ENCODE measurements around the gene NOTUM. TPM values are rescaled to one million over a fixed set of nuclear protein-coding genes. Genes with fewer than 3 reads are reported as not detected.

Gene NOTUM
- polyA plus RNA-seq, 2 of the 4 experiments (the other 2 are of a cell fraction) = 0.06 to 0.92 TPM

DNA sequence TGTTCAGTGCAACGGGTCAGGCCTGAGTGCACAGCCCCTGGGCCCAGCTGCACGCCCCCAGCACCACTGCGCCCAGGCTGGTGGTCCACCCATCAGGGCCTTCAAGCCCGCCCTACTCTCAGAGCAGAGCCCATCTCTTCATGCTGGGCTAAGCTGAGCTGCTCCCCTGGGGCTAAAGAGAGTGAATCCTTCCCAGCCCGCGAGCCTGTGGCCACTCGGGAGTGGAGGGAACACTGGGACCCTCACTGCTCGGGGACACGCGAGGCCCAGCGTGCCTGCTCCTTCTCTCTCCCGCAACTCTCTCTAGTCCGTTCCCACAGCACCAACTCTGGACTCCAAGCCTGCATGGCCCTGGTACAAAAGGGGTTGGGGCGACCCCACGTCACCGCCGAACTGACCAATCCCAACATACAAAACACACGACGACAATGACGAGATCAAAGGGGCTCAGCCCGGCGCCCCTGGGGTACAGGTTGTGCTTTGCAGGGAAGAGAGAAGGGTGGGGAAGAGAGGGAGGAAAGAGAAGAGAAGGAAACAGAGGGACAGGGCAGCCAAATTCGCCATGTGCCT, 38.9 kb downstream of the NOTUM start:
- no peak for DNase-seq (ENCODE audit: low read depth in 1 of 2, low spot score in 1 of 2)
- Histone ChIP-seq H3K4me3 (peak overlapping the region; percentile 57), H3K4me2 (peak overlapping the region; percentile 96), H3K9me3 (no peaks in the 10 kb centered on the region), H3K4me1 (peaks cover 77% of the 10 kb centered on the region), H3K27ac (peak overlapping the region; percentile 96 to 98)
- WGBS (ENCODE audit: missing lambda C conversion rate) = 91% methylated on average over 23 of the region's 23 CpGs
- ATAC-seq = no peak
- CTCF ChIA-PET = interaction anchor here (1.0 to 12.8 kb wide), 8 partner anchors 10 to 188 kb away, joined by 3 to 99 read pairs (median 22); partner anchors contain the start of genes ARHGDIA, CENPX, LRRC45 and NOTUM
- no peak for FAIRE-seq
- TF ChIP-seq TFCP2L1 (CRISPR knock-in tag; IDR thresholded peaks at IDR 0.05) (0 out of 2 replicates have a peak, but pooled peaks have one; percentile 51), MYC (IDR thresholded peaks at IDR 0.05; ENCODE audit: borderline replicate concordance, low read length) (no peak)
- POLR2A ChIA-PET = interaction anchor here (1.1 kb wide), 2 partner anchors 56 to 89 kb away, joined by 3 read pairs; partner anchors contain the start of gene MCRIP1

DNA sequence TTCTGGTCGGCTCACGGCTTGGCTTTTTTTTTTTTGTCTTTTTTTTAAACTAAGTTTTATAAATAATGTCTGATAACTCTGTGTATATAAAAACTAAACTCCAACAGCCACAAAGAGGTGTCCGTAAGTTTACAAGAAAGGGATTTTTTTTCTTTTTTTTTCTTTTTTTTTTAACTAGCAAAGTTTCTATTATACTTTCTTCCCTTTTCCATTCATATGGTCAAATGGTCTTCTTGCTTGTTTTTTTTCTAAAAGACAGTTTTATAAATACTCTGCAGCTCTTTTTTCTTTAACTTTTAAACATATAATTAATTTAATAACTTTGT, 39.5 kb downstream of the NOTUM start:
- POLR2A ChIA-PET = no interaction called here
- Histone ChIP-seq H3K4me1 (peaks cover 83% of the 10 kb centered on the region), H3K9me3 (no peaks in the 10 kb centered on the region), H3K4me3 (no peak overlapping the region), H3K27ac (no peak overlapping the region; a peak in 1 of 6 replicates), H3K4me2 (peak overlapping the region; percentile 96)
- ATAC-seq = no peak
- CTCF ChIA-PET = interaction anchor here (2.2 kb wide), 1 partner anchor 38 kb away, joined by 8 read pairs; no protein-coding TSS in a partner anchor
- 95% methylated on average over 3 of the region's 3 CpGs for WGBS (ENCODE audit: missing lambda C conversion rate)
- FAIRE-seq = no peak
- no peak for DNase-seq (ENCODE audit: low read depth in 1 of 2, low spot score in 1 of 2)
- TF ChIP-seq, protein P1, sequence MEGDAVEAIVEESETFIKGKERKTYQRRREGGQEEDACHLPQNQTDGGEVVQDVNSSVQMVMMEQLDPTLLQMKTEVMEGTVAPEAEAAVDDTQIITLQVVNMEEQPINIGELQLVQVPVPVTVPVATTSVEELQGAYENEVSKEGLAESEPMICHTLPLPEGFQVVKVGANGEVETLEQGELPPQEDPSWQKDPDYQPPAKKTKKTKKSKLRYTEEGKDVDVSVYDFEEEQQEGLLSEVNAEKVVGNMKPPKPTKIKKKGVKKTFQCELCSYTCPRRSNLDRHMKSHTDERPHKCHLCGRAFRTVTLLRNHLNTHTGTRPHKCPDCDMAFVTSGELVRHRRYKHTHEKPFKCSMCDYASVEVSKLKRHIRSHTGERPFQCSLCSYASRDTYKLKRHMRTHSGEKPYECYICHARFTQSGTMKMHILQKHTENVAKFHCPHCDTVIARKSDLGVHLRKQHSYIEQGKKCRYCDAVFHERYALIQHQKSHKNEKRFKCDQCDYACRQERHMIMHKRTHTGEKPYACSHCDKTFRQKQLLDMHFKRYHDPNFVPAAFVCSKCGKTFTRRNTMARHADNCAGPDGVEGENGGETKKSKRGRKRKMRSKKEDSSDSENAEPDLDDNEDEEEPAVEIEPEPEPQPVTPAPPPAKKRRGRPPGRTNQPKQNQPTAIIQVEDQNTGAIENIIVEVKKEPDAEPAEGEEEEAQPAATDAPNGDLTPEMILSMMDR (IDR thresholded peaks at IDR 0.05) = no peak
- TF ChIP-seq POLR2A (IDR thresholded peaks at IDR 0.05; ENCODE audit: low read length) (no peak), SMC3 (IDR thresholded peaks at IDR 0.05) (no peak), HOXB13 (CRISPR knock-in tag; IDR thresholded peaks at IDR 0.05; ENCODE audit: low read depth) (no peak), JUN (IDR thresholded peaks at IDR 0.05) (no peak), KDM5A (IDR thresholded peaks at IDR 0.05) (no peak), CHD2 (IDR thresholded peaks at IDR 0.05; ENCODE audit: low read length, partially characterized antibody) (no peak), TFCP2L1 (CRISPR knock-in tag; IDR thresholded peaks at IDR 0.05) (no peak)

DNA sequence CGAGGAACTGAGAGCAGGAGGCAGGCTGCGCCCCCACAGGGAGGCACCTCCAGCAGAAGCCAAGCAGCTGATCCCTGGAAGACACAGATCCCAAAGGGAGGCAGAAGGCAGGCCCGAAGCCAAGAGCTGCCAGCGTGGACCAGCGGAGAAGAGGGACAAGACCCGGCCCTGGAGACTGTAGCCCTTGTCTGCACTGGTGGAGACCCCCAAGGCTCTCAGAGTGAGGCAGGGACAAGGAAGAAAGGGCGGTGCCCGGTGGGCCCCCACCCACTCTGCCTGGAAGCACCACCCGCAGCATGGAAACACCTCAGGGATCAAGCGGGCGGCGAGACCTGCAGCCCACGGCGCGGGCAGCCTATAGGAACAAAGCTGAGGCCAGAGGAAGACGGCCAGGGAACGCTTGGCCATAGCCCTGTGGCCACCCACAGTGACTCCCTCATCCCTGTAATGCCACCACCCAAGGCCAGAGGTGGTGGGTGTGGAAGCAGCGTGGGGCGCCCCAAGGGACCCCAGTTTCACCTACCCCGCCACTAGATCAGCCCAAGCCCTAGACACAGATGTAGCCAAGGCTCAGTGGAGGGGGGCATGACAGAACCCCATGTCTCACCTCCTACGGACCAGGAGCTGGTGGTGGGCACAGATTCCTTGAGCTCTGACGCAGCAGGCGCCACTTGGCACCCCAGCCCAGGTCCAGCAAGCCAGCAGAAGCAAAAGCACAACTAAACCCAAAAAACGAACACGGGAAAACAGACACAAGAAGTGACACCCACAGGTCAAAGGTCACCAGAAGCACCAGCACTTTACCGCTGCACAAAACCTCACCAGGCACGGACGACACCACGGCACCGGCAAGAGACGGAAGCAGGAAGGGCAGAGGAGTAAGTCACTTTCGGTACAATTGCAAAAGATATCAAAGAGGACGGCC, 40.1 kb downstream of the NOTUM start:
- peak overlapping the region; percentile 96 for H3K4me2 ChIP-seq
- FAIRE-seq (no peak), ATAC-seq (no peak), DNase-seq (ENCODE audit: low read depth in 1 of 2, low spot score in 1 of 2) (no peak)
- no peak for TF ChIP-seq CHD4 (IDR thresholded peaks at IDR 0.05; ENCODE audit: borderline replicate concordance)
- no peak for TF ChIP-seq ZFP36 (IDR thresholded peaks at IDR 0.05; ENCODE audit: borderline replicate concordance, partially characterized antibody)
- TF ChIP-seq ESRRA (IDR thresholded peaks at IDR 0.05; ENCODE audit: borderline replicate concordance, low read length) = no peak
- TF ChIP-seq BHLHE40 (IDR thresholded peaks at IDR 0.05; ENCODE audit: low read depth, low read length) = no peak
- no peak for TF ChIP-seq RNF2 (IDR thresholded peaks at IDR 0.05; ENCODE audit: borderline replicate concordance, low read depth)
- no peak for TF ChIP-seq FOXS1 (CRISPR knock-in tag; IDR thresholded peaks at IDR 0.05)
- no peak for TF ChIP-seq FOSB (CRISPR knock-in tag; IDR thresholded peaks at IDR 0.05)
- no peak for TF ChIP-seq EP300 (IDR thresholded peaks at IDR 0.05)
- TF ChIP-seq FOSL2 (IDR thresholded peaks at IDR 0.05) = no peak
- TF ChIP-seq FOSL2 (CRISPR knock-in tag; IDR thresholded peaks at IDR 0.05) = no peak
- TF ChIP-seq KDM1A (IDR thresholded peaks at IDR 0.05; ENCODE audit: low read depth) = no peak
- no peak for TF ChIP-seq MYC (IDR thresholded peaks at IDR 0.05; ENCODE audit: borderline replicate concordance, low read length)
- TF ChIP-seq, protein P1 (IDR thresholded peaks at IDR 0.05) = no peak
- TF ChIP-seq, protein P2, sequence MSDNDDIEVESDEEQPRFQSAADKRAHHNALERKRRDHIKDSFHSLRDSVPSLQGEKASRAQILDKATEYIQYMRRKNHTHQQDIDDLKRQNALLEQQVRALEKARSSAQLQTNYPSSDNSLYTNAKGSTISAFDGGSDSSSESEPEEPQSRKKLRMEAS (IDR thresholded peaks at IDR 0.05) = no peak
- TF ChIP-seq SREBF2 (IDR thresholded peaks at IDR 0.05) = no peak
- no peak for TF ChIP-seq GATA3 (IDR thresholded peaks at IDR 0.05; ENCODE audit: borderline replicate concordance)
- no peak for TF ChIP-seq TFCP2L1 (CRISPR knock-in tag; IDR thresholded peaks at IDR 0.05)
- TF ChIP-seq CEBPB (IDR thresholded peaks at IDR 0.05) = no peak
- TF ChIP-seq POLR2A (IDR thresholded peaks at IDR 0.05; ENCODE audit: low read length) = no peak
- TF ChIP-seq RFX5 (IDR thresholded peaks at IDR 0.05) = no peak
- 92% methylated on average over 33 of the region's 33 CpGs for WGBS (ENCODE audit: missing lambda C conversion rate)
- CTCF ChIA-PET = interaction anchor here (2.2 to 2.3 kb wide), 2 partner anchors 14 to 39 kb away, joined by 6 to 8 read pairs; no protein-coding TSS in a partner anchor
- H3K4me1 ChIP-seq = peaks cover 85% of the 10 kb centered on the region
- POLR2A ChIA-PET = no interaction called here
- H3K27ac ChIP-seq = peak overlapping the region in 1 of 2 experiments; percentile 54; a peak in 3 of 6 replicates
- no peak overlapping the region for H3K4me3 ChIP-seq
- no peaks in the 10 kb centered on the region for H3K9me3 ChIP-seq
